Astrocyte (in vitro differentiated cells and primary cell): ENCODE measurements around the gene RFX4. TPM values are rescaled to one million over a fixed set of nuclear protein-coding genes. Genes with fewer than 3 reads are reported as not detected.

Experiments used
- DNase-seq: peaks from one replicate; pipeline ENCODE4 v3.0.0-alpha.2; 2010; ENCODE audit warnings: low read depth
- FAIRE-seq: peaks from 2 replicates; lab custom pipeline; 2011; peaks lifted over from hg19 to GRCh38; lab: Jason Lieb, UNC
- H2AFZ ChIP-seq: 2 replicates; pipeline ENCODE4 v1.6.0; 2012; ENCODE audit warnings: low read depth, low read length, inconsistent platforms
- H3K27ac ChIP-seq: 2 replicates; pipeline ENCODE4 v1.5.1; 2011; ENCODE audit warnings: low read depth, low read length, inconsistent platforms
- H3K27me3 ChIP-seq: 2 replicates; pipeline ENCODE4 v1.6.0; 2011; ENCODE audit warnings: low read length, inconsistent platforms; ENCODE audit not compliant: insufficient read depth
- H3K36me3 ChIP-seq: 2 replicates; pipeline ENCODE4 v1.5.1; 2011; ENCODE audit warnings: low read length, inconsistent platforms; ENCODE audit not compliant: insufficient read depth
- H3K4me1 ChIP-seq: 2 replicates; pipeline ENCODE4 v1.5.1; 2011; ENCODE audit warnings: low read length, inconsistent platforms; ENCODE audit not compliant: insufficient read depth
- H3K4me2 ChIP-seq: 2 replicates; pipeline ENCODE4 v1.6.0; 2012; ENCODE audit warnings: low read length, inconsistent platforms
- H3K4me3 ChIP-seq: 2 replicates; pipeline ENCODE4 v1.5.1; 2011; ENCODE audit warnings: low read depth, mild to moderate bottlenecking, low read length, inconsistent platforms; ENCODE audit not compliant: insufficient read depth
- H3K79me2 ChIP-seq: 2 replicates; pipeline ENCODE4 v1.6.0; 2012; ENCODE audit warnings: mild to moderate bottlenecking, low read length, inconsistent platforms; ENCODE audit not compliant: insufficient read depth
- H3K9ac ChIP-seq: 2 replicates; pipeline ENCODE4 v1.6.0; 2012; ENCODE audit warnings: mild to moderate bottlenecking, low read length, inconsistent platforms
- H3K9me3 ChIP-seq: 2 replicates; pipeline ENCODE4 v1.5.1; 2012; ENCODE audit warnings: low read depth, mild to moderate bottlenecking, low read length, inconsistent platforms; ENCODE audit not compliant: insufficient read depth
- H4K20me1 ChIP-seq: 2 replicates; pipeline ENCODE4 v1.6.0; 2012; ENCODE audit warnings: low read length, inconsistent platforms; ENCODE audit not compliant: insufficient read depth
- H3K27ac Mint-ChIP-seq: one replicate; pipeline ENCODE4 v1.8.0; 2021; ENCODE audit warnings: mild to moderate bottlenecking, mixed read lengths; ENCODE audit not compliant: unreplicated experiment
- H3K27me3 Mint-ChIP-seq: one replicate; pipeline ENCODE4 v1.8.0; 2021; ENCODE audit warnings: low read depth, mixed read lengths; ENCODE audit not compliant: unreplicated experiment
- H3K36me3 Mint-ChIP-seq: one replicate; pipeline ENCODE4 v1.8.0; 2021; ENCODE audit warnings: low read depth, mixed read lengths; ENCODE audit not compliant: unreplicated experiment
- H3K4me1 Mint-ChIP-seq: one replicate; pipeline ENCODE4 v1.8.0; 2021; ENCODE audit warnings: low read depth, mixed read lengths; ENCODE audit not compliant: unreplicated experiment
- H3K4me3 Mint-ChIP-seq: one replicate; pipeline ENCODE4 v1.8.0; 2021; ENCODE audit warnings: mild to moderate bottlenecking, moderate library complexity, mixed read lengths; ENCODE audit not compliant: unreplicated experiment
- H3K9me3 Mint-ChIP-seq: one replicate; pipeline ENCODE4 v1.8.0; 2021; ENCODE audit warnings: mild to moderate bottlenecking, mixed read lengths; ENCODE audit not compliant: unreplicated experiment
- EZH2 ChIP-seq: IDR thresholded peaks from 2 replicates; pipeline ENCODE4 v1.6.1; 2012; ENCODE audit warnings: mild to moderate bottlenecking, low read length, inconsistent platforms; ENCODE audit not compliant: insufficient read depth
- total RNA-seq: library from RNA; stranded (reverse); gene quantifications from 2 replicates; pipeline ENCODE4 v1.2.1, GENCODE V29; 2021
- TF ChIP-seq, protein P1 (sequence below): IDR thresholded peaks from 2 replicates; pipeline ENCODE4 v1.5.1; 2011; ENCODE audit warnings: low read depth, mild to moderate bottlenecking, inconsistent platforms, low read length, moderate library complexity; ENCODE audit not compliant: insufficient read depth

Gene RFX4
- total RNA-seq, 1 donor from 2014 or later: 0.07 TPM

- Histone ChIP-seq H3K27me3 (no peaks in the 10 kb centered on the region), H3K4me3 (no peak overlapping the region), H3K27ac (no peak overlapping the region), H3K4me2 (no peak overlapping the region), H3K4me1 (peaks cover 34% of the 10 kb centered on the region), H3K9me3 (no peaks in the 10 kb centered on the region), H3K79me2 (peaks cover 20% of the 10 kb centered on the region), H3K9ac (no peak overlapping the region), H3K36me3 (no peaks in the 10 kb centered on the region), H4K20me1 (peaks cover 16% of the 10 kb centered on the region), H2AFZ (no peak overlapping the region)
- DNase-seq (no peak), FAIRE-seq (no peak)
- TF ChIP-seq, protein P1, sequence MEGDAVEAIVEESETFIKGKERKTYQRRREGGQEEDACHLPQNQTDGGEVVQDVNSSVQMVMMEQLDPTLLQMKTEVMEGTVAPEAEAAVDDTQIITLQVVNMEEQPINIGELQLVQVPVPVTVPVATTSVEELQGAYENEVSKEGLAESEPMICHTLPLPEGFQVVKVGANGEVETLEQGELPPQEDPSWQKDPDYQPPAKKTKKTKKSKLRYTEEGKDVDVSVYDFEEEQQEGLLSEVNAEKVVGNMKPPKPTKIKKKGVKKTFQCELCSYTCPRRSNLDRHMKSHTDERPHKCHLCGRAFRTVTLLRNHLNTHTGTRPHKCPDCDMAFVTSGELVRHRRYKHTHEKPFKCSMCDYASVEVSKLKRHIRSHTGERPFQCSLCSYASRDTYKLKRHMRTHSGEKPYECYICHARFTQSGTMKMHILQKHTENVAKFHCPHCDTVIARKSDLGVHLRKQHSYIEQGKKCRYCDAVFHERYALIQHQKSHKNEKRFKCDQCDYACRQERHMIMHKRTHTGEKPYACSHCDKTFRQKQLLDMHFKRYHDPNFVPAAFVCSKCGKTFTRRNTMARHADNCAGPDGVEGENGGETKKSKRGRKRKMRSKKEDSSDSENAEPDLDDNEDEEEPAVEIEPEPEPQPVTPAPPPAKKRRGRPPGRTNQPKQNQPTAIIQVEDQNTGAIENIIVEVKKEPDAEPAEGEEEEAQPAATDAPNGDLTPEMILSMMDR: no peak
- TF ChIP-seq EZH2: no peak
- Mint-ChIP-seq H3K4me1 (peaks cover 50% of the 10 kb centered on the region), H3K27ac (no peak overlapping the region), H3K4me3 (no peak overlapping the region), H3K27me3 (no peaks in the 10 kb centered on the region), H3K9me3 (no peaks in the 10 kb centered on the region), H3K36me3 (no peaks in the 10 kb centered on the region)
Measured at GRCh38 chr12:106771425-106771824, 188.6 kb downstream of the RFX4 start.

GRCh38 chr12:106773286-106774004 is 190.6 kb downstream of the RFX4 start:
- Histone ChIP-seq H2AFZ (peak overlapping the region; percentile 86), H3K4me2 (peak overlapping the region; percentile 96), H3K9me3 (no peaks in the 10 kb centered on the region), H3K79me2 (peaks cover 40% of the 10 kb centered on the region), H3K4me1 (peaks cover 15% of the 10 kb centered on the region), H3K36me3 (no peaks in the 10 kb centered on the region), H3K27ac (peak overlapping the region; percentile 100), H3K4me3 (peak overlapping the region; percentile 84), H3K9ac (peak overlapping the region; percentile 96), H4K20me1 (peaks cover 21% of the 10 kb centered on the region), H3K27me3 (no peaks in the 10 kb centered on the region)
- no peaks in the 10 kb centered on the region for H3K27me3 Mint-ChIP-seq
- DNase-seq: no peak
- peak overlapping the region; percentile 98 for H3K4me3 Mint-ChIP-seq
- H3K36me3 Mint-ChIP-seq: no peaks in the 10 kb centered on the region
- no peaks in the 10 kb centered on the region for H3K9me3 Mint-ChIP-seq
- FAIRE-seq: no peak
- peaks cover 31% of the 10 kb centered on the region for H3K4me1 Mint-ChIP-seq
- H3K27ac Mint-ChIP-seq: peak overlapping the region; percentile 99
- TF ChIP-seq EZH2: no peak
- TF ChIP-seq, protein P1: no peak
